A549 treated with AZD9567 at 1 μM for 4 hours (cell line): Measurements from ENCODE around the gene CAPG. TPM values are rescaled to one million over a fixed set of nuclear protein-coding genes. Genes with fewer than 3 reads are reported as not detected.

Experiments used
- total RNA-seq: library from RNA; stranded (reverse); fragments of 200-300 nt; extraction: Qiagen RNA extraction; gene quantifications from 5 replicates; pipeline ENCODE4 v1.2.3, GENCODE V29; 2022; ENCODE audit not compliant: insufficient read depth

Gene CAPG
- 78.5 to 119 TPM (median 92.0 TPM) in 5 replicates for total RNA-seq

GRCh38 chr2:85409845-85410583 lies at the start of gene CAPG:
Gene CAPG (minus strand): TSS chr2:85410366. CDS start chr2:85402145, 8,221 bp downstream.

GRCh38 chr2:85418132-85419008 lies 8.2 kb upstream of the CAPG start, which contains the start of gene SH2D6:
Gene SH2D6 (plus strand): TSS chr2:85418714. CDS start chr2:85429466, 10,752 bp downstream.

GRCh38 chr2:85354286-85355072 lies 55.7 kb downstream of the CAPG start, which contains the start of the genes ELMOD3 and RETSAT:
Gene ELMOD3 (plus strand): TSS chr2:85354769. CDS start chr2:85357199, 2,430 bp downstream.
Gene RETSAT (minus strand): TSS chr2:85354528. CDS start chr2:85354507, 21 bp downstream.

Other genes with a start within 250 kb of the CAPG start
- 87.8 to 101 TPM (median 100 TPM) in 5 replicates for gene TGOLN2, start 82.4 kb downstream of the CAPG start, total RNA-seq
- gene RETSAT, start 55.8 kb downstream of the CAPG start, total RNA-seq: 60.5 to 64.7 TPM (median 62.8 TPM) in 5 replicates
- gene ELMOD3, start 55.6 kb downstream of the CAPG start, total RNA-seq: 10.1 to 11.7 TPM (median 10.6 TPM) in 5 replicates
- 0.52 to 0.85 TPM (median 0.70 TPM) in 4 of 5 replicates, not detected in the other for gene SH2D6, start 8.3 kb upstream of the CAPG start, total RNA-seq
- gene MAT2A, start 128.8 kb upstream of the CAPG start, total RNA-seq: 546 to 642 TPM (median 577 TPM) in 5 replicates
- 37.0 to 44.7 TPM (median 43.0 TPM) in 5 replicates for gene GGCX, start 151.1 kb upstream of the CAPG start, total RNA-seq
- 13.3 to 18.8 TPM (median 17.4 TPM) in 5 replicates for gene VAMP8, start 167.2 kb upstream of the CAPG start, total RNA-seq
- gene VAMP5, start 174.1 kb upstream of the CAPG start, total RNA-seq: 0.22 to 0.26 TPM in 2 of 5 replicates, not detected in the others
- gene RNF181, start 185.4 kb upstream of the CAPG start, total RNA-seq: 195 to 199 TPM (median 198 TPM) in 5 replicates
- gene TMEM150A, start 192.3 kb upstream of the CAPG start, total RNA-seq: 11.9 to 18.9 TPM (median 15.7 TPM) in 5 replicates
- gene C2orf68, start 201.7 kb upstream of the CAPG start, total RNA-seq: 23.8 to 36.4 TPM (median 26.7 TPM) in 5 replicates
- gene USP39, start 205.8 kb upstream of the CAPG start, total RNA-seq: 71.5 to 75.1 TPM (median 72.0 TPM) in 5 replicates